Panc1 (cell line): Measurements from ENCODE around the gene PKP3.

Experiments used
- POLR2AphosphoS5 ChIP-seq: IDR thresholded peaks from 2 replicates; pipeline ENCODE4 v1.6.1; 2012; ENCODE audit warnings: mild to moderate bottlenecking, low read depth, low read length, moderate library complexity
- SIN3A ChIP-seq: IDR thresholded peaks from 2 replicates; pipeline ENCODE4 v1.6.1; 2012; ENCODE audit warnings: low read depth, mild to moderate bottlenecking, low read length, moderate library complexity, borderline replicate concordance; ENCODE audit not compliant: insufficient read depth
- TCF7L2 ChIP-seq: IDR thresholded peaks from 2 replicates; pipeline ENCODE4 v1.6.1; 2011; ENCODE audit warnings: mild to moderate bottlenecking, low read depth, low read length, inconsistent platforms
- TF ChIP-seq, protein P1 (sequence below): fragments of 450-650 bp; IDR thresholded peaks from 2 replicates; pipeline ENCODE4 v1.5.1; 2017; ENCODE audit warnings: mild to moderate bottlenecking
- TF ChIP-seq, protein P2 (sequence below), 2 experiments: IDR thresholded peaks; 2 replicates each; pipeline ENCODE4 v1.6.1; 2011 to 2012; ENCODE audit warnings: low read depth in 2 of 2, control low read depth in 1 of 2, low read length in 1 of 2, mild to moderate bottlenecking in 1 of 2, moderate library complexity in 1 of 2; ENCODE audit not compliant: insufficient read depth in 1 of 2

DNA sequence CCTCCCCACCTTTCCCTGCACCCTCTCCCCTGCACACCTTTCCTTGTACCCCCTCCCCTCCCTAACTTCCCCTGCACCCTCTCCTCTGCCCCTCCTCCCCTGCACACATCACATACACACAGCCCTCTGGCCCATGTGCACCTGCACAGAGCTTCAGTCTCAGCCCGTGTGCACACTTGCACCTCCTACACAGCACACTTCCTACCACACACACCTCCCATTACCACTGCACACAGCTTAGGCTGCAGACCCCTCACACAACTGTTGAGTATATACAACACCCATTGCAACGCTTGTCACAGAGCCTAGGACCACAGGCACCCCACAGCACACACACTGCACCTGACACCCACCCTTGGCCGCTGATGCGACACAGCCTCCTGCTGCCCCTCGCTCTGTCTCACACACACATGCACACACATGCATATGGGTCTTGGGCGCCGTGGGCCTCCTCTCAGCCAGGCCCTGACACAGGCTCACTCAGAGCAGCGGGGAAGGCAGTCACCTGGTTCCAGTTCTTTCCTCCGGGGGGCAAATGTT lies 20.4 kb downstream of the PKP3 start:
- TF ChIP-seq, protein P1, sequence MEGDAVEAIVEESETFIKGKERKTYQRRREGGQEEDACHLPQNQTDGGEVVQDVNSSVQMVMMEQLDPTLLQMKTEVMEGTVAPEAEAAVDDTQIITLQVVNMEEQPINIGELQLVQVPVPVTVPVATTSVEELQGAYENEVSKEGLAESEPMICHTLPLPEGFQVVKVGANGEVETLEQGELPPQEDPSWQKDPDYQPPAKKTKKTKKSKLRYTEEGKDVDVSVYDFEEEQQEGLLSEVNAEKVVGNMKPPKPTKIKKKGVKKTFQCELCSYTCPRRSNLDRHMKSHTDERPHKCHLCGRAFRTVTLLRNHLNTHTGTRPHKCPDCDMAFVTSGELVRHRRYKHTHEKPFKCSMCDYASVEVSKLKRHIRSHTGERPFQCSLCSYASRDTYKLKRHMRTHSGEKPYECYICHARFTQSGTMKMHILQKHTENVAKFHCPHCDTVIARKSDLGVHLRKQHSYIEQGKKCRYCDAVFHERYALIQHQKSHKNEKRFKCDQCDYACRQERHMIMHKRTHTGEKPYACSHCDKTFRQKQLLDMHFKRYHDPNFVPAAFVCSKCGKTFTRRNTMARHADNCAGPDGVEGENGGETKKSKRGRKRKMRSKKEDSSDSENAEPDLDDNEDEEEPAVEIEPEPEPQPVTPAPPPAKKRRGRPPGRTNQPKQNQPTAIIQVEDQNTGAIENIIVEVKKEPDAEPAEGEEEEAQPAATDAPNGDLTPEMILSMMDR: no peak
- TF ChIP-seq POLR2AphosphoS5: no peak
- TF ChIP-seq, protein P2, sequence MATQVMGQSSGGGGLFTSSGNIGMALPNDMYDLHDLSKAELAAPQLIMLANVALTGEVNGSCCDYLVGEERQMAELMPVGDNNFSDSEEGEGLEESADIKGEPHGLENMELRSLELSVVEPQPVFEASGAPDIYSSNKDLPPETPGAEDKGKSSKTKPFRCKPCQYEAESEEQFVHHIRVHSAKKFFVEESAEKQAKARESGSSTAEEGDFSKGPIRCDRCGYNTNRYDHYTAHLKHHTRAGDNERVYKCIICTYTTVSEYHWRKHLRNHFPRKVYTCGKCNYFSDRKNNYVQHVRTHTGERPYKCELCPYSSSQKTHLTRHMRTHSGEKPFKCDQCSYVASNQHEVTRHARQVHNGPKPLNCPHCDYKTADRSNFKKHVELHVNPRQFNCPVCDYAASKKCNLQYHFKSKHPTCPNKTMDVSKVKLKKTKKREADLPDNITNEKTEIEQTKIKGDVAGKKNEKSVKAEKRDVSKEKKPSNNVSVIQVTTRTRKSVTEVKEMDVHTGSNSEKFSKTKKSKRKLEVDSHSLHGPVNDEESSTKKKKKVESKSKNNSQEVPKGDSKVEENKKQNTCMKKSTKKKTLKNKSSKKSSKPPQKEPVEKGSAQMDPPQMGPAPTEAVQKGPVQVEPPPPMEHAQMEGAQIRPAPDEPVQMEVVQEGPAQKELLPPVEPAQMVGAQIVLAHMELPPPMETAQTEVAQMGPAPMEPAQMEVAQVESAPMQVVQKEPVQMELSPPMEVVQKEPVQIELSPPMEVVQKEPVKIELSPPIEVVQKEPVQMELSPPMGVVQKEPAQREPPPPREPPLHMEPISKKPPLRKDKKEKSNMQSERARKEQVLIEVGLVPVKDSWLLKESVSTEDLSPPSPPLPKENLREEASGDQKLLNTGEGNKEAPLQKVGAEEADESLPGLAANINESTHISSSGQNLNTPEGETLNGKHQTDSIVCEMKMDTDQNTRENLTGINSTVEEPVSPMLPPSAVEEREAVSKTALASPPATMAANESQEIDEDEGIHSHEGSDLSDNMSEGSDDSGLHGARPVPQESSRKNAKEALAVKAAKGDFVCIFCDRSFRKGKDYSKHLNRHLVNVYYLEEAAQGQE (IDR thresholded peaks at IDR 0.05; ENCODE audit: insufficient read depth in 1 of 2, low read depth in 2 of 2, low read length in 1 of 2): no peak
- no peak for TF ChIP-seq TCF7L2
- no peak for TF ChIP-seq SIN3A
